Endothelial cell of umbilical vein (primary cell): ENCODE results near the gene DHDDS. TPM values are rescaled to one million over a fixed set of nuclear protein-coding genes. Genes with fewer than 3 reads are reported as not detected.
A peak's percentile ranks its signal among the peaks of the same experiment; 100 is the strongest.

Source experiments
- BruUV-seq: library from RNA; stranded (reverse); fragments of 400-500 nt; replicated peaks from 2 replicates; lab custom pipeline; 2021; lab: Mats Ljungman, UMichigan
- CTCF ChIA-PET: fragments of 300-600, 350-600 bp; sonication (Branson Sonifier 250); formaldehyde crosslinking; loops from one replicate; lab custom pipeline; 2021; ENCODE audit warnings: antibody characterized with exemption, inconsistent platforms; lab: Charles Lee
- POLR2A ChIA-PET: fragments of 300-600, 350-600 bp; sonication (Branson Sonifier 250); formaldehyde crosslinking; loops from one replicate; lab custom pipeline; 2021; ENCODE audit warnings: antibody characterized with exemption, inconsistent platforms; lab: Charles Lee
- DNase-seq: peaks from one replicate; pipeline ENCODE4 v3.0.0-alpha.2; 2011; ENCODE audit warnings: low read depth, low spot score
- FAIRE-seq: peaks from 2 replicates; lab custom pipeline; 2011; peaks lifted over from hg19 to GRCh38; lab: Jason Lieb, UNC
- H2AFZ ChIP-seq: 2 replicates; pipeline ENCODE4 v1.6.0; 2012; ENCODE audit warnings: low read depth, low read length, control low read depth, inconsistent platforms
- H3K27ac ChIP-seq: 2 replicates; pipeline ENCODE4 v1.5.1; 2011; ENCODE audit warnings: low read depth, mild to moderate bottlenecking, control low read depth, low read length, moderate library complexity; ENCODE audit not compliant: insufficient read depth
- H3K27me3 ChIP-seq, 2 experiments: 2 replicates each; pipeline versions ENCODE4 v1.6.0 to v1.6.1; 2011; ENCODE audit warnings: low read length in 2 of 2, mixed read lengths in 1 of 2; ENCODE audit not compliant: control insufficient read depth in 2 of 2, insufficient read depth in 2 of 2
- H3K36me3 ChIP-seq, 2 experiments: 2 replicates in 1 of 2; 3 replicates in 1 of 2; pipeline ENCODE4 v1.5.1; 2011; ENCODE audit warnings: low read length in 2 of 2, mild to moderate bottlenecking in 1 of 2, moderate library complexity in 1 of 2; ENCODE audit not compliant: control insufficient read depth in 2 of 2, insufficient read depth in 2 of 2; ENCODE audit errors: extremely low read depth in 1 of 2
- H3K4me1 ChIP-seq: 3 replicates; pipeline ENCODE4 v1.5.1; 2011; ENCODE audit warnings: mild to moderate bottlenecking, low read length; ENCODE audit not compliant: control insufficient read depth, insufficient read depth; ENCODE audit errors: extremely low read depth
- H3K4me2 ChIP-seq: 2 replicates; pipeline ENCODE4 v1.6.1; 2011; ENCODE audit warnings: low read length, control low read depth, mixed read lengths; ENCODE audit not compliant: insufficient read depth
- H3K4me3 ChIP-seq, 3 experiments: fragments of 200-600 bp in 1 of 3; sonication (generic), shearing (Covaris generic) in 1 of 3; replicated peaks in 1 of 3; 2 replicates each; pipeline ENCODE4 v1.5.1; 2011 to 2016; ENCODE audit warnings: control low read depth in 3 of 3, low read length in 3 of 3, mild to moderate bottlenecking in 2 of 3, inconsistent platforms in 1 of 3, low read depth in 1 of 3, moderate library complexity in 1 of 3; ENCODE audit not compliant: insufficient read depth in 1 of 3
- H3K79me2 ChIP-seq: 2 replicates; pipeline ENCODE4 v1.6.0; 2012; ENCODE audit warnings: low read length, inconsistent platforms; ENCODE audit not compliant: control insufficient read depth, insufficient read depth
- H3K9ac ChIP-seq: replicated peaks from 2 replicates; pipeline ENCODE3; 2011; ENCODE audit warnings: low read length, control low read depth; ENCODE audit not compliant: insufficient read depth; ENCODE audit errors: extremely low read depth
- H3K9me1 ChIP-seq: replicated peaks from 3 replicates; pipeline ENCODE4 v1.6.0; 2011; ENCODE audit warnings: mild to moderate bottlenecking, low read length; ENCODE audit not compliant: control insufficient read depth, insufficient read depth; ENCODE audit errors: extremely low read depth
- H3K9me3 ChIP-seq: replicated peaks from 2 replicates; pipeline ENCODE4 v1.5.1; 2012; ENCODE audit warnings: low read length, inconsistent platforms; ENCODE audit not compliant: control insufficient read depth, insufficient read depth
- H4K20me1 ChIP-seq: replicated peaks from 2 replicates; pipeline ENCODE3; 2011; ENCODE audit warnings: mild to moderate bottlenecking, low read length; ENCODE audit not compliant: control insufficient read depth, insufficient read depth; ENCODE audit errors: extremely low read depth
- EZH2 ChIP-seq: IDR thresholded peaks from 2 replicates; pipeline ENCODE4 v1.6.1; 2012; ENCODE audit warnings: borderline replicate concordance, low read depth, mild to moderate bottlenecking, moderate library complexity, low read length, inconsistent platforms; ENCODE audit not compliant: severe bottlenecking
- JUN ChIP-seq: IDR thresholded peaks from 2 replicates; pipeline ENCODE4 v1.6.1; 2011; ENCODE audit warnings: borderline replicate concordance, low read depth; ENCODE audit not compliant: insufficient read length, insufficient read depth
- POLR2A ChIP-seq: IDR thresholded peaks from 2 replicates; pipeline ENCODE4 v1.6.1; 2012; ENCODE audit warnings: low read depth, mild to moderate bottlenecking, control low read depth, low read length
- POLR2AphosphoS5 ChIP-seq: IDR thresholded peaks from 2 replicates; pipeline ENCODE4 v1.6.1; 2012; ENCODE audit warnings: low read depth, mild to moderate bottlenecking, control low read depth, low read length, moderate library complexity; ENCODE audit not compliant: insufficient read depth
- dilution Hi-C: fragments of 300-500 bp; cut with MboI; formaldehyde crosslinking; loops from one replicate; pipeline ENCODE4 v1.15.0; 2019; ENCODE audit warnings: low sequenced_read_pairs; ENCODE audit not compliant: extremely low pct_ligation_motif_present
- intact Hi-C: fragments of 100-400 bp; cut with micrococcal nuclease; formaldehyde crosslinking; loops from one replicate; pipeline ENCODE4 v1.10.0; 2022
- polyA plus RNA-seq, 4 experiments: library from polyadenylated mRNA; depleted of rRNA in 3 of 4; stranded (reverse) in 3 of 4; unstranded in 1 of 4; fragments of >200 nt; gene quantifications; 2 replicates each; pipeline versions ENCODE4 v1.2.1 to v1.2.3, GENCODE V29; 2011 to 2012; ENCODE audit warnings: missing spikeins in 1 of 4
- total RNA-seq: library from RNA; stranded (reverse); gene quantifications from 2 replicates; pipeline ENCODE4 v1.2.3, GENCODE V29; 2021

The DHDDS gene
- total and polyA plus RNA-seq, 2 donors (not counting 3 experiments of a cell fraction or from before 2014, with no cell fraction given), result 51.3 to 70.7 TPM

DNA sequence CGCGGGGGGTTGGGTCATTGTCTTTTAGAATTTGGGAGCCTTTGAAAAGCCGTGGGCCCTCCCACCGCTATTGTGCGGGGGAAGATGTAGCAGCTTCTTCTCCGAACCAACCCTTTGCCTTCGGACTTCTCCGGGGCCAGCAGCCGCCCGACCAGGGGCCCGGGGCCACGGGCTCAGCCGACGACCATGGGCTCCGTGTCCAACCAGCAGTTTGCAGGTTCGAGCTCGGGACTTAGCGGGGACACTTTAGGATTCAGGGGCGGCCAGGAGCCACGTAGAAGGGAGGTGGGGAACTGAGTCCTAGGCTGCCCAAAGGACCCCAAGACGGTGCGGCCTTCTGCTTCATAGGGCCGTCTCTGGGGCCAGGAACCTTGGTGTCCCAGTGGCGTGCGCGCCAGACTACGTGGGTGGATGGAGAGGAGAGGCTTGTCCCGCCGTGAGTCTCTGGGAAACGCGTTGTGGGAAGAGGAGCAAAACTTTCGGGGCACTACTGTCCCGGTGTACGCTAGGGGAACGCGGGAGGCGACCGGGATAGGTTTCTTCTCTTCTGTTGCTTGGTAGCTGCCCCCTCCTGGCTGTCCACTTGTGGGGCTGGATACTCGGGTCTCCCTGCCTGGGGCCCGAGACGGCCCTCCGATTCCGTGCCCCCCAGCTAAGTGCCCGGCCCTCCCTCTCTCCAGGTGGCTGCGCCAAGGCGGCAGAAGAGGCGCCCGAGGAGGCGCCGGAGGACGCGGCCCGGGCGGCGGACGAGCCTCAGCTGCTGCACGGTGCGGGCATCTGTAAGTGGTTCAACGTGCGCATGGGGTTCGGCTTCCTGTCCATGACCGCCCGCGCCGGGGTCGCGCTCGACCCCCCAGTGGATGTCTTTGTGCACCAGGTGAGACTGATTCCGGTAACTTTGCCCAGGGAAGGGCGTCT is 21.2 kb upstream of the DHDDS start, which contains the start of gene LIN28A:
Gene LIN28A (plus strand): TSS at position 112 of the 918 bp plus-strand sequence. CDS start 75 bp downstream, at position 187.
- CTCF ChIA-PET, result interaction anchor here (0.6 to 1.5 kb wide), 3 partner anchors 10 to 529 kb away, joined by 3 to 4 read pairs (median 4); partner anchors contain the start of gene ZNF593

DNA sequence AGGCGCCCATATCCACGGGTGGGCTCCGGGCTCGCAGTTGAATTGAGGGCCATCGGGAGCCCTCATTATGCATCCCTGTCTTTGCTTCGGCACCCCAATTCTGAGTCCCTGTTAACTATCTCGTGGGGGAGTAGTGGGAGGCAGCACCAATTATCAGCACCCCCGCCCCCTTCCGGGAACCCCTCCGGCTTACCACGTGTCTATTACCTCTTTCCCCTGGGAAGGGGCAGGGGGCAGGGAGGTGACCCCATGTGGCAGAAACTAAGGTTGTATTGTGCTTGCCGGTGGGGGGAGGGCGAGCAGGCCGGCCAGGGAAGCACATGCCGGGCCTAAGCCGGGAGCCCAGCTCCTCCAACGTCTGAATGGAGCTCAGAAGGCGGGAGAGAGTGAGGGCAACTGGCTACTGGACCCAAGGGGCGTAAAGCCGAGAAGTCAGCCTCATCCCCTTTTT is 20.5 kb upstream of the DHDDS start:
- BruUV-seq, result no TSS peak
- no peak overlapping the region for H3K4me3 ChIP-seq
- no peak overlapping the region for H3K27ac ChIP-seq
- H4K20me1 ChIP-seq, result no peaks in the 10 kb centered on the region
- H2AFZ ChIP-seq, result no peak overlapping the region
- no peaks in the 10 kb centered on the region for H3K36me3 ChIP-seq
- H3K79me2 ChIP-seq, result no peaks in the 10 kb centered on the region
- no peak overlapping the region for H3K9ac ChIP-seq
- H3K9me3 ChIP-seq, result no peaks in the 10 kb centered on the region
- intact Hi-C loops, result no loop called here
- H3K9me1 ChIP-seq, result no peaks in the 10 kb centered on the region
- TF ChIP-seq POLR2A, result no peak
- no peak for TF ChIP-seq JUN
- no peak for TF ChIP-seq POLR2AphosphoS5
- dilution Hi-C loops, result no loop called here
- no peaks in the 10 kb centered on the region for H3K4me1 ChIP-seq
- FAIRE-seq, result no peak
- ChIA-PET CTCF (interaction anchor here (1.4 to 1.5 kb wide), 2 partner anchors 9 to 242 kb away, joined by 3 to 4 read pairs; partner anchors contain the start of gene ZNF593), POLR2A (no interaction called here)
- no peak for DNase-seq
- H3K27me3 ChIP-seq, result peaks cover 53 to 60% of the 10 kb centered on the region in 2 experiments
- no peak overlapping the region for H3K4me2 ChIP-seq

More for the DNA sequence above, 21.2 kb upstream of the DHDDS start, which contains the start of gene LIN28A:
- no peak within 1 kb of the TSS for H3K4me3 ChIP-seq
- no peak within 1 kb of the TSS for H3K4me2 ChIP-seq
- BruUV-seq, result no TSS peak
- FAIRE-seq (no peak), DNase-seq (no peak)
- H3K27ac ChIP-seq, result no peak within 1 kb of the TSS
- H3K27me3 ChIP-seq, result peaks cover 50 to 56% of the 10 kb centered on the region in 2 experiments
- H3K36me3 ChIP-seq, result no peaks in the 10 kb centered on the region
- peak; percentile 96 for TF ChIP-seq EZH2
- no peak for TF ChIP-seq JUN
- intact Hi-C loops, result no loop called here
- no peaks in the 10 kb centered on the region for H4K20me1 ChIP-seq
- no peak within 1 kb of the TSS for H2AFZ ChIP-seq
- POLR2A ChIA-PET, result no interaction called here
- no peaks in the 10 kb centered on the region for H3K9me3 ChIP-seq
- H3K9me1 ChIP-seq, result no peaks in the 10 kb centered on the region
- H3K9ac ChIP-seq, result no peak within 1 kb of the TSS
- dilution Hi-C loops, result no loop called here
- no peaks in the 10 kb centered on the region for H3K79me2 ChIP-seq
- no peaks in the 10 kb centered on the region for H3K4me1 ChIP-seq
